Trophoblast cell (in vitro differentiated cells and primary cell): ENCODE results near the gene TXNDC5.

Source experiments
- DNase-seq, 2 donors: peaks; one replicate each; pipeline ENCODE4 v3.0.0-alpha.2; 2016
- H2AFZ ChIP-seq: 2 replicates; pipeline ENCODE4 v1.6.1; 2013; ENCODE audit warnings: low read length, moderate library complexity, mild to moderate bottlenecking; ENCODE audit not compliant: insufficient read depth, poor library complexity
- H2AK5ac ChIP-seq: 2 replicates; pipeline ENCODE4 v1.6.1; 2013; ENCODE audit warnings: mild to moderate bottlenecking, low read length
- H2BK120ac ChIP-seq: 2 replicates; pipeline ENCODE4 v1.6.1; 2013; ENCODE audit warnings: low read length, mild to moderate bottlenecking, moderate library complexity; ENCODE audit not compliant: insufficient read depth, poor library complexity
- H2BK12ac ChIP-seq: 2 replicates; pipeline ENCODE4 v1.6.1; 2013; ENCODE audit warnings: mild to moderate bottlenecking, low read length, moderate library complexity
- H2BK5ac ChIP-seq: 2 replicates; pipeline ENCODE4 v1.6.1; 2013; ENCODE audit warnings: low read length, low read depth, moderate library complexity, mild to moderate bottlenecking; ENCODE audit not compliant: poor library complexity
- H3K14ac ChIP-seq: 2 replicates; pipeline ENCODE4 v1.6.1; 2013; ENCODE audit warnings: mild to moderate bottlenecking, low read length
- H3K18ac ChIP-seq: 2 replicates; pipeline ENCODE4 v1.6.1; 2013; ENCODE audit warnings: mild to moderate bottlenecking, low read length
- H3K23ac ChIP-seq: 2 replicates; pipeline ENCODE4 v1.6.1; 2013; ENCODE audit warnings: low read length
- H3K27ac ChIP-seq: 2 replicates; pipeline ENCODE4 v1.5.1; 2013; ENCODE audit warnings: low read depth, mild to moderate bottlenecking, inconsistent platforms, low read length, moderate library complexity
- H3K27me3 ChIP-seq: 2 replicates; pipeline ENCODE4 v1.6.1; 2013; ENCODE audit warnings: inconsistent platforms, mild to moderate bottlenecking, low read length, moderate library complexity; ENCODE audit not compliant: insufficient read depth
- H3K36me3 ChIP-seq, 2 experiments: 1 replicate in 1 of 2; 2 replicates in 1 of 2; pipeline ENCODE4 v1.6.1; 2013; ENCODE audit warnings: low read length in 2 of 2, mild to moderate bottlenecking in 2 of 2, moderate library complexity in 1 of 2; ENCODE audit not compliant: insufficient read depth in 2 of 2, control insufficient read depth in 1 of 2
- H3K4ac ChIP-seq: 2 replicates; pipeline ENCODE4 v1.6.1; 2013; ENCODE audit warnings: low read depth, mild to moderate bottlenecking, low read length, moderate library complexity
- H3K4me1 ChIP-seq, 2 experiments: 1 replicate in 1 of 2; 2 replicates in 1 of 2; pipeline ENCODE4 v1.6.1; 2013; ENCODE audit warnings: low read length in 2 of 2, mild to moderate bottlenecking in 2 of 2, moderate library complexity in 1 of 2; ENCODE audit not compliant: insufficient read depth in 2 of 2, control insufficient read depth in 1 of 2
- H3K4me2 ChIP-seq: 2 replicates; pipeline ENCODE4 v1.6.1; 2013; ENCODE audit warnings: inconsistent platforms, mild to moderate bottlenecking, low read length, moderate library complexity
- H3K4me3 ChIP-seq: 2 replicates; pipeline ENCODE4 v1.5.1; 2013; ENCODE audit warnings: mild to moderate bottlenecking, low read depth, low read length, inconsistent platforms
- H3K79me1 ChIP-seq: one replicate; pipeline ENCODE4 v1.6.1; 2013; ENCODE audit warnings: low read length
- H3K79me2 ChIP-seq: 2 replicates; pipeline ENCODE4 v1.6.1; 2013; ENCODE audit warnings: low read length, mild to moderate bottlenecking; ENCODE audit not compliant: control insufficient read depth, insufficient read depth, poor library complexity
- H3K9ac ChIP-seq: 2 replicates; pipeline ENCODE4 v1.6.1; 2013; ENCODE audit warnings: mild to moderate bottlenecking, low read length
- H3K9me3 ChIP-seq: 2 replicates; pipeline ENCODE4 v1.6.1; 2013; ENCODE audit warnings: low read depth, mild to moderate bottlenecking, control low read depth, inconsistent platforms, low read length; ENCODE audit not compliant: insufficient read depth
- H4K12ac ChIP-seq: 2 replicates; pipeline ENCODE4 v1.6.1; 2013; ENCODE audit warnings: low read depth, mild to moderate bottlenecking, low read length, moderate library complexity
- H4K8ac ChIP-seq: 2 replicates; pipeline ENCODE4 v1.6.1; 2013; ENCODE audit warnings: low read depth, mild to moderate bottlenecking, low read length, moderate library complexity
- H4K91ac ChIP-seq: one replicate; pipeline ENCODE4 v1.6.1; 2013; ENCODE audit warnings: low read depth, mild to moderate bottlenecking, low read length, moderate library complexity
- WGBS: extraction: QIAGEN DNeasy Blood & Tissue Kit; methylation state at CpG from one replicate; pipeline ENCODE4 v1.1.7; 2013; ENCODE audit warnings: missing lambda C conversion rate; ENCODE audit not compliant: insufficient read length, insufficient coverage; ENCODE audit errors: extremely low coverage; 5-methylcytosine and 5-hydroxymethylcytosine counted together

The TXNDC5 gene

GRCh38 chr6:7916959-7917358 is 6.4 kb upstream of the TXNDC5 start:
- Histone ChIP-seq H3K23ac (no peak overlapping the region), H3K27me3 (no peaks in the 10 kb centered on the region), H3K18ac (no peak overlapping the region), H2BK120ac (no peak overlapping the region), H3K9me3 (peaks cover 1% of the 10 kb centered on the region), H3K4me2 (no peak overlapping the region), H4K12ac (no peak overlapping the region), H3K27ac (no peak overlapping the region), H3K79me2 (no peaks in the 10 kb centered on the region), H3K4me1 (peaks cover 2 to 5% of the 10 kb centered on the region in 2 experiments), H3K4me3 (no peak overlapping the region), H3K9ac (no peak overlapping the region), H3K36me3 (no peaks in the 10 kb centered on the region), H3K4ac (no peak overlapping the region), H2BK5ac (no peak overlapping the region), H3K14ac (no peak overlapping the region), H2AK5ac (no peak overlapping the region), H3K79me1 (no peaks in the 10 kb centered on the region), H2BK12ac (no peak overlapping the region), H4K91ac (no peak overlapping the region), H2AFZ (no peak overlapping the region), H4K8ac (no peak overlapping the region)
- DNase-seq: no peak
- no CpG with 5 or more reads among the region's 1 CpG for WGBS

GRCh38 chr6:7914991-7915789 is 4.6 kb upstream of the TXNDC5 start:
- Histone ChIP-seq H3K23ac (no peak overlapping the region), H3K4me3 (no peak overlapping the region), H4K12ac (no peak overlapping the region), H2AK5ac (no peak overlapping the region), H2AFZ (no peak overlapping the region), H4K8ac (no peak overlapping the region), H3K18ac (no peak overlapping the region), H3K79me2 (peaks cover 4% of the 10 kb centered on the region), H3K9ac (no peak overlapping the region), H3K14ac (no peak overlapping the region), H3K4me2 (no peak overlapping the region), H3K27ac (no peak overlapping the region), H3K4me1 (peaks cover 2 to 5% of the 10 kb centered on the region in 2 experiments), H3K27me3 (no peaks in the 10 kb centered on the region), H3K36me3 (no peaks in the 10 kb centered on the region), H4K91ac (no peak overlapping the region), H3K4ac (no peak overlapping the region), H2BK5ac (no peak overlapping the region), H3K79me1 (peaks cover 4% of the 10 kb centered on the region), H2BK12ac (no peak overlapping the region), H2BK120ac (no peak overlapping the region), H3K9me3 (peaks cover 1% of the 10 kb centered on the region)
- no peak for DNase-seq
- no CpG with 5 or more reads among the region's 11 CpGs for WGBS

- H3K79me2 ChIP-seq: peaks cover 9% of the 10 kb centered on the region
- H3K36me3 ChIP-seq: no peaks in the 10 kb centered on the region
- H3K9ac ChIP-seq: no peak overlapping the region
- H4K8ac ChIP-seq: no peak overlapping the region
- H3K27me3 ChIP-seq: no peaks in the 10 kb centered on the region
- H4K91ac ChIP-seq: no peak overlapping the region
- H3K27ac ChIP-seq: no peak overlapping the region
- H2AK5ac ChIP-seq: no peak overlapping the region
- no peak for DNase-seq
- no peak overlapping the region for H3K14ac ChIP-seq
- H3K4ac ChIP-seq: no peak overlapping the region
- H3K18ac ChIP-seq: no peak overlapping the region
- no CpG with 5 or more reads among the region's 5 CpGs for WGBS
- no peak overlapping the region for H2BK5ac ChIP-seq
- no peak overlapping the region for H4K12ac ChIP-seq
- H3K23ac ChIP-seq: no peak overlapping the region
- H2BK12ac ChIP-seq: no peak overlapping the region
- peaks cover 10% of the 10 kb centered on the region for H3K79me1 ChIP-seq
- H3K4me1 ChIP-seq: peaks cover 4 to 5% of the 10 kb centered on the region in 2 experiments
- H2BK120ac ChIP-seq: no peak overlapping the region
- no peak overlapping the region for H3K4me2 ChIP-seq
- H3K4me3 ChIP-seq: no peak overlapping the region
- H3K9me3 ChIP-seq: peaks cover 1% of the 10 kb centered on the region
- H2AFZ ChIP-seq: no peak overlapping the region
These were observed 3.7 kb upstream of the TXNDC5 start for GRCh38 chr6:7914311-7914710.

GRCh38 chr6:7912736-7913517 is 2.3 kb upstream of the TXNDC5 start:
- Histone ChIP-seq H2AFZ (no peak overlapping the region), H3K14ac (no peak overlapping the region), H3K27ac (no peak overlapping the region), H3K36me3 (no peaks in the 10 kb centered on the region), H3K18ac (no peak overlapping the region), H4K12ac (no peak overlapping the region), H3K79me2 (peaks cover 12% of the 10 kb centered on the region), H3K4me3 (no peak overlapping the region), H2AK5ac (no peak overlapping the region), H3K9ac (no peak overlapping the region), H3K27me3 (no peaks in the 10 kb centered on the region), H3K79me1 (peaks cover 11% of the 10 kb centered on the region), H3K23ac (peak overlapping the region; percentile 31), H4K8ac (no peak overlapping the region), H2BK120ac (no peak overlapping the region), H4K91ac (no peak overlapping the region), H3K4ac (no peak overlapping the region), H3K4me2 (no peak overlapping the region), H3K9me3 (peaks cover 1% of the 10 kb centered on the region), H2BK12ac (no peak overlapping the region), H3K4me1 (peaks cover 6 to 7% of the 10 kb centered on the region in 2 experiments), H2BK5ac (no peak overlapping the region)
- no CpG with 5 or more reads among the region's 8 CpGs for WGBS
- DNase-seq: no peak
